Thoracic aorta (tissue), 2 donors: ENCODE measurements around the gene ITSN2. TPM values are rescaled to one million over a fixed set of nuclear protein-coding genes. Genes with fewer than 3 reads are reported as not detected.

Source experiments
- ATAC-seq: fragments of 150-250 bp; one replicate; pipeline ENCODE4 v1.8.0; 2017; ENCODE audit warnings: low read depth; ENCODE audit not compliant: insufficient number of reproducible peaks, low FRiP score
- DNase-seq: peaks from one replicate; pipeline ENCODE4 v3.0.0-alpha.2; 2020; ENCODE audit warnings: low spot score
- H3K27ac ChIP-seq, 2 donors: fragments of 200-600 bp; sonication (generic); 1 replicate in 1 of 2; 2 replicates in 1 of 2; pipeline ENCODE4 v1.5.1; 2016; ENCODE audit warnings: mild to moderate bottlenecking in 2 of 2, moderate library complexity in 2 of 2
- H3K27me3 ChIP-seq: fragments of 200-600 bp; sonication (generic); replicated peaks from 2 replicates; pipeline ENCODE4 v1.6.0; 2016; ENCODE audit warnings: mild to moderate bottlenecking; ENCODE audit not compliant: insufficient read depth
- H3K36me3 ChIP-seq: fragments of 200-600 bp; sonication (generic); one replicate; pipeline ENCODE4 v1.5.1; 2016
- H3K4me1 ChIP-seq, 2 donors: fragments of 200-600 bp; sonication (generic); 1 replicate in 1 of 2; 2 replicates in 1 of 2; pipeline versions ENCODE4 v1.5.1 to v1.6.0; 2016; ENCODE audit warnings: low read depth in 2 of 2, mild to moderate bottlenecking in 1 of 2; ENCODE audit not compliant: control insufficient read depth in 1 of 2
- H3K4me3 ChIP-seq: fragments of 200-600 bp; sonication (generic); 2 replicates; pipeline ENCODE4 v1.5.1; 2016; ENCODE audit warnings: mild to moderate bottlenecking
- H3K9me3 ChIP-seq: fragments of 200-600 bp; sonication (generic); 2 replicates; pipeline ENCODE4 v1.5.1; 2016
- total RNA-seq, 2 donors: library from RNA; depleted of rRNA; stranded (reverse); fragments of >200 nt; gene quantifications; one replicate each; pipeline versions ENCODE4 v1.1.0 to v1.2.3, GENCODE V29; 2016
- TF ChIP-seq, protein P1 (sequence below): fragments of 200-600 bp; sonication (generic); IDR thresholded peaks from one replicate; pipeline ENCODE4 v1.5.1; 2019; ENCODE audit warnings: antibody characterized with exemption

ITSN2 gene
- total RNA-seq, 2 donors from 2014 or later = 64.0 to 121 TPM

GRCh38 chr2:24273598-24273997, 86.7 kb downstream of the ITSN2 start:
- no peak for ATAC-seq
- TF ChIP-seq, protein P1, sequence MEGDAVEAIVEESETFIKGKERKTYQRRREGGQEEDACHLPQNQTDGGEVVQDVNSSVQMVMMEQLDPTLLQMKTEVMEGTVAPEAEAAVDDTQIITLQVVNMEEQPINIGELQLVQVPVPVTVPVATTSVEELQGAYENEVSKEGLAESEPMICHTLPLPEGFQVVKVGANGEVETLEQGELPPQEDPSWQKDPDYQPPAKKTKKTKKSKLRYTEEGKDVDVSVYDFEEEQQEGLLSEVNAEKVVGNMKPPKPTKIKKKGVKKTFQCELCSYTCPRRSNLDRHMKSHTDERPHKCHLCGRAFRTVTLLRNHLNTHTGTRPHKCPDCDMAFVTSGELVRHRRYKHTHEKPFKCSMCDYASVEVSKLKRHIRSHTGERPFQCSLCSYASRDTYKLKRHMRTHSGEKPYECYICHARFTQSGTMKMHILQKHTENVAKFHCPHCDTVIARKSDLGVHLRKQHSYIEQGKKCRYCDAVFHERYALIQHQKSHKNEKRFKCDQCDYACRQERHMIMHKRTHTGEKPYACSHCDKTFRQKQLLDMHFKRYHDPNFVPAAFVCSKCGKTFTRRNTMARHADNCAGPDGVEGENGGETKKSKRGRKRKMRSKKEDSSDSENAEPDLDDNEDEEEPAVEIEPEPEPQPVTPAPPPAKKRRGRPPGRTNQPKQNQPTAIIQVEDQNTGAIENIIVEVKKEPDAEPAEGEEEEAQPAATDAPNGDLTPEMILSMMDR = no peak
- no peak overlapping the region for H3K27ac ChIP-seq
- no peak for DNase-seq
- H3K9me3 ChIP-seq = no peaks in the 10 kb centered on the region
- H3K4me1 ChIP-seq = peaks cover 0 to 5% of the 10 kb centered on the region in 2 donors
- no peak overlapping the region for H3K4me3 ChIP-seq
- no peaks in the 10 kb centered on the region for H3K27me3 ChIP-seq
- peaks cover 22% of the 10 kb centered on the region for H3K36me3 ChIP-seq

DNA sequence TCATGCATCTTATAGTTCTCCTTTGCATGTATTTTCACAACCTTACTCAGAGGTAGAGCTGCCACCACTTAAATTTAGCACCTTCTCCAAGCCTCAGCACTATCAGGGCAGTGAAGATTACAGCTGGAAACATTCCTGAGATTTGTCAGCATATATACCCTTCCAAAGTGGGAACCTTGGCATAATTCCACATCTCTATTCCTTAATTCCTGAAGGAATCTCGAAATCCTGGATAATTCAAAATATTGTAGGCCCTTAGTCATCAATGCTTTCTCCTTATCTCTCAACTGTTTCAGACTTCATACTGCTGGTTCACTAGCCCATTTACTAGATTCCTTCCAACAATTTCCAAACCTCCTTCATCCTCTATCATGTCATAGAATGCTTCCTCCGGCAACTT, 87.4 kb downstream of the ITSN2 start:
- no peaks in the 10 kb centered on the region for H3K27me3 ChIP-seq
- H3K4me3 ChIP-seq = no peak overlapping the region
- H3K27ac ChIP-seq = no peak overlapping the region
- no peaks in the 10 kb centered on the region for H3K9me3 ChIP-seq
- peaks cover 22% of the 10 kb centered on the region for H3K36me3 ChIP-seq
- ATAC-seq (no peak), DNase-seq (no peak)
- peaks cover 0 to 5% of the 10 kb centered on the region in 2 donors for H3K4me1 ChIP-seq
- TF ChIP-seq, protein P1 = no peak

DNA sequence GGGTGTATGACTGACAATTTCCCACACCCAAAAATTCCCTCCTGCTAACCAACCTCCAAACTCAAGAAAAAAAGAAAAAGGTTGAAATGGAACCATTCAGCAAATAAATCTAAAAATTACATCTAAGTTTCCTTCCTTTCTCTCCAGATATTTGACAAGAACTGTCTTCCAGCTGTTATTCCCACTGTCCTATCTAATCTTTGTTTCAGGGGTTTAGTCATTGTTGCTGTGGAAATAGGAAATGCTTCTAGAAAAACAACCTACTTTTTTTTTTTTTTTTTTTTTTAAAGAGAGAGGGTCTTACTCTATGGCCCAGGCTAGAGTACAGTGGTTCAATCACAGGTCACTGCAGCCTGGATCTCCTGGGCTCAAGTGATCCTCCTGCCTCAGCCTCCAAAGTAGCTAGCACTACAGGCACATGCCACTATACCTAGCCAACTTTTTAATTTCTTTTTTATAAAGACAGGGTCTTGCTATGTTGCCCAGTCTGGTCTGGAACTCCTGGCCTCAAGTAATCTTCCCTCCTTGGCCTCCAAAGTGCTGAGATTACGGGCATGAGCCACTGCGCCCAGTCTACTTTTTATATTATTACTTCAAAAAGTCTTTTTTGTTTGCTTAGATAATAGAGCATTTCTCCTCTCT, 88.1 kb downstream of the ITSN2 start:
- Histone ChIP-seq H3K27me3 (no peaks in the 10 kb centered on the region), H3K4me1 (peaks cover 0 to 5% of the 10 kb centered on the region in 2 donors), H3K4me3 (no peak overlapping the region), H3K27ac (no peak overlapping the region), H3K9me3 (no peaks in the 10 kb centered on the region), H3K36me3 (peaks cover 22% of the 10 kb centered on the region)
- no peak for DNase-seq
- no peak for ATAC-seq
- TF ChIP-seq, protein P1 = no peak

DNA sequence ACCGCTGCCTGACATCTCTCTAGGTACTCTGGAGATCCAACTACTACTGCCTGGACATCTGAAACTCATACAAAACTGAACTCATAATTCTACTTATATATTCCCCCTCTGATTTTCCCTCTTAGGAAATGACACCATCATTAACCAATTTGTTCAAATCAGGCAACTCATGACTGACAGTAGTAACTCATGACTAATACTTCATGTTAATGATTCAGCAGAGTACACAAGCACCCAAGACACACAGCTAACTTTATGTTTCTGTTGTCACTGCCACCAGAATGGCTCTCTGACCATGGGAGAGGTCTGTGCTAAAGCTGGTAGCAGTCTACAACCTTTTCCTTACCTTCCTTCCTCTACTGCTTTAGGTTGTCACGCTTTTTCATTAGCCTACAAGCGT, 91.1 kb downstream of the ITSN2 start:
- Histone ChIP-seq H3K9me3 (no peaks in the 10 kb centered on the region), H3K27ac (no peak overlapping the region), H3K4me3 (no peak overlapping the region), H3K36me3 (peaks cover 15% of the 10 kb centered on the region), H3K4me1 (no peaks in the 10 kb centered on the region), H3K27me3 (no peaks in the 10 kb centered on the region)
- ATAC-seq = no peak
- no peak for DNase-seq
- TF ChIP-seq, protein P1 = no peak

GRCh38 chr2:24265212-24265611, 95.1 kb downstream of the ITSN2 start:
- Histone ChIP-seq H3K9me3 (no peaks in the 10 kb centered on the region), H3K27ac (no peak overlapping the region), H3K4me1 (peaks cover 7 to 8% of the 10 kb centered on the region in 2 donors), H3K36me3 (peaks cover 15% of the 10 kb centered on the region), H3K27me3 (no peaks in the 10 kb centered on the region), H3K4me3 (no peak overlapping the region)
- no peak for ATAC-seq
- no peak for DNase-seq
- TF ChIP-seq, protein P1 = no peak
